GM23248 (cell line): Measurements from ENCODE around the gene TGFBR3L. TPM values are rescaled to one million over a fixed set of nuclear protein-coding genes. Genes with fewer than 3 reads are reported as not detected.

Source experiments
- DNase-seq: peaks from one replicate; pipeline ENCODE4 v3.0.0-alpha.2; 2015
- H2AFZ ChIP-seq: fragments of 200-600 bp; sonication (generic); 2 replicates; pipeline ENCODE4 v1.6.1; 2016; ENCODE audit warnings: antibody characterized with exemption
- H3F3A ChIP-seq: fragments of 200-600 bp; sonication (generic); 2 replicates; pipeline ENCODE4 v1.6.1; 2016; ENCODE audit warnings: mild to moderate bottlenecking, antibody characterized with exemption, mixed run types; ENCODE audit not compliant: insufficient read depth
- H3K27ac ChIP-seq: fragments of 200-600 bp; sonication (generic); 2 replicates; pipeline ENCODE4 v1.5.1; 2016; ENCODE audit warnings: mild to moderate bottlenecking
- H3K27me3 ChIP-seq: fragments of 200-600 bp; sonication (generic); replicated peaks from 2 replicates; pipeline ENCODE4 v1.6.1; 2016; ENCODE audit warnings: mild to moderate bottlenecking; ENCODE audit not compliant: insufficient read depth
- H3K36me3 ChIP-seq: fragments of 200-600 bp; sonication (generic); 2 replicates; pipeline ENCODE4 v1.6.1; 2016; ENCODE audit warnings: low read depth, mild to moderate bottlenecking
- H3K4me1 ChIP-seq: fragments of 200-600 bp; sonication (generic); 2 replicates; pipeline ENCODE4 v1.6.1; 2016; ENCODE audit warnings: mild to moderate bottlenecking; ENCODE audit not compliant: insufficient read depth
- H3K4me2 ChIP-seq: fragments of 200-600 bp; sonication (generic); one replicate; pipeline ENCODE4 v1.6.1; 2016; ENCODE audit warnings: mild to moderate bottlenecking; ENCODE audit not compliant: unreplicated experiment
- H3K4me3 ChIP-seq: fragments of 200-600 bp; sonication (generic); 2 replicates; pipeline ENCODE4 v1.5.1; 2016; ENCODE audit warnings: mild to moderate bottlenecking
- H3K79me2 ChIP-seq: fragments of 200-600 bp; sonication (generic); 2 replicates; pipeline ENCODE4 v1.6.1; 2016; ENCODE audit warnings: mild to moderate bottlenecking; ENCODE audit not compliant: insufficient read depth
- H3K9ac ChIP-seq: fragments of 200-600 bp; sonication (generic); 2 replicates; pipeline ENCODE4 v1.6.1; 2016; ENCODE audit warnings: mild to moderate bottlenecking
- H3K9me2 ChIP-seq: fragments of 200-600 bp; sonication (generic); 2 replicates; pipeline ENCODE4 v1.6.1; 2016; ENCODE audit warnings: mixed run types, mild to moderate bottlenecking, moderate library complexity; ENCODE audit not compliant: insufficient read depth
- H3K9me3 ChIP-seq: fragments of 200-600 bp; sonication (generic); one replicate; pipeline ENCODE4 v1.6.1; 2017; ENCODE audit warnings: low read depth
- H4K20me1 ChIP-seq: fragments of 200-600 bp; sonication (generic); 2 replicates; pipeline ENCODE4 v1.6.0; 2016; ENCODE audit not compliant: insufficient read depth
- EZH2 ChIP-seq: fragments of 200-600 bp; sonication (generic); IDR thresholded peaks from 2 replicates; pipeline ENCODE4 v1.6.1; 2018; ENCODE audit warnings: antibody characterized with exemption, mild to moderate bottlenecking; ENCODE audit not compliant: insufficient read depth, poor library complexity, severe bottlenecking
- EZH2phosphoT487 ChIP-seq: fragments of 200-600 bp; sonication (generic); IDR thresholded peaks from 2 replicates; pipeline ENCODE4 v1.6.1; 2018; ENCODE audit warnings: antibody characterized with exemption, moderate library complexity, mild to moderate bottlenecking, low read depth; ENCODE audit not compliant: insufficient read depth
- WGBS, 2 experiments: methylation state at CpG; one replicate each; pipeline ENCODE4 v1.1.6; 2015 to 2017; ENCODE audit warnings: low lambda C conversion rate in 2 of 2, low coverage in 1 of 2; ENCODE audit errors: missing lambda C conversion rate in 2 of 2; 5-methylcytosine and 5-hydroxymethylcytosine counted together
- in situ Hi-C: fragments of 300-500 bp; cut with MboI; formaldehyde crosslinking; loops from 2 replicates; pipeline ENCODE4 v1.15.0; 2020
- polyA plus RNA-seq: library from polyadenylated mRNA; unstranded; fragments of >200 nt; fragmentation: Nextera tagmentation; extraction: Ambion mirVana; gene quantifications from 2 replicates; pipeline ENCODE4 v1.2.1, GENCODE V29; 2016
- total RNA-seq: library from RNA; depleted of rRNA; stranded (reverse); fragments of >200 nt; shearing (Covaris generic); gene quantifications from 2 replicates; pipeline ENCODE4 v1.2.3, GENCODE V29; 2014

TGFBR3L gene
- total and polyA plus RNA-seq, 2 experiments from 2014 or later: 9.0 to 30.6 TPM

- no peaks in the 10 kb centered on the region for H3K9me2 ChIP-seq
- H3K4me1 ChIP-seq: no peaks in the 10 kb centered on the region; the same call in 1 of the 2 replicates
- TF ChIP-seq EZH2phosphoT487 (no peak), EZH2 (peak; percentile 88)
- WGBS, 2 experiments: 4 to 8% methylated on average over 24 to 40 of the region's 53 CpGs
- no peaks in the 10 kb centered on the region for H3K79me2 ChIP-seq
- no peak overlapping the region for H3K4me3 ChIP-seq
- no peaks in the 10 kb centered on the region for H4K20me1 ChIP-seq
- H3K9me3 ChIP-seq: no peaks in the 10 kb centered on the region
- H3K36me3 ChIP-seq: no peaks in the 10 kb centered on the region
- H3K27ac ChIP-seq: no peak overlapping the region
- H2AFZ ChIP-seq: no peak overlapping the region
- peaks cover 14% of the 10 kb centered on the region for H3F3A ChIP-seq
- H3K27me3 ChIP-seq: peaks cover 22% of the 10 kb centered on the region
- in situ Hi-C loops: no loop called here
- no peak for DNase-seq
- no peak overlapping the region for H3K9ac ChIP-seq
- H3K4me2 ChIP-seq: no peak overlapping the region
Observed at GRCh38 chr19:7873304-7874075, 41.1 kb upstream of the TGFBR3L start.

GRCh38 chr19:7874076-7874896 is 40.3 kb upstream of the TGFBR3L start, which contains the start of gene PRR36:
TSS of gene PRR36 (minus strand) at chr19:7874390. CDS start at chr19:7873689, 701 bp downstream.
- no peaks in the 10 kb centered on the region for H4K20me1 ChIP-seq
- TF ChIP-seq EZH2: no peak
- no peak for TF ChIP-seq EZH2phosphoT487
- no peaks in the 10 kb centered on the region for H3K79me2 ChIP-seq
- no peak within 1 kb of the TSS for H3K4me3 ChIP-seq
- in situ Hi-C loops: no loop called here
- no peaks in the 10 kb centered on the region for H3K9me3 ChIP-seq
- H3K36me3 ChIP-seq: no peaks in the 10 kb centered on the region
- H3F3A ChIP-seq: peaks cover 14% of the 10 kb centered on the region
- no peak within 1 kb of the TSS for H2AFZ ChIP-seq
- 10 to 15% methylated on average over 21 to 78 of the region's 88 CpGs for WGBS, 2 experiments
- H3K4me1 ChIP-seq: no peaks in the 10 kb centered on the region; the same call in 1 of the 2 replicates
- DNase-seq: no peak
- no peak within 1 kb of the TSS for H3K27ac ChIP-seq
- peaks cover 22% of the 10 kb centered on the region for H3K27me3 ChIP-seq
- H3K9me2 ChIP-seq: no peaks in the 10 kb centered on the region
- H3K4me2 ChIP-seq: no peak within 1 kb of the TSS
- no peak within 1 kb of the TSS for H3K9ac ChIP-seq

GRCh38 chr19:7874897-7875273 is 39.7 kb upstream of the TGFBR3L start:
- DNase-seq: no peak
- H3K27ac ChIP-seq: no peak overlapping the region
- H2AFZ ChIP-seq: no peak overlapping the region

GRCh38 chr19:7877249-7877836 is 37.3 kb upstream of the TGFBR3L start:
- H3K27ac ChIP-seq: no peak overlapping the region
- H3K79me2 ChIP-seq: no peaks in the 10 kb centered on the region
- in situ Hi-C loops: no loop called here
- no peak overlapping the region for H2AFZ ChIP-seq
- no peaks in the 10 kb centered on the region for H3K36me3 ChIP-seq
- TF ChIP-seq EZH2phosphoT487: no peak
- no peak for TF ChIP-seq EZH2
- 49 to 52% methylated on average over 6 of the region's 6 CpGs for WGBS, 2 experiments
- H3K4me3 ChIP-seq: no peak overlapping the region
- H3K4me2 ChIP-seq: no peak overlapping the region
- DNase-seq: no peak
- H3K9me2 ChIP-seq: no peaks in the 10 kb centered on the region
- peaks cover 22% of the 10 kb centered on the region for H3K27me3 ChIP-seq
- no peaks in the 10 kb centered on the region for H3K4me1 ChIP-seq
- H4K20me1 ChIP-seq: no peaks in the 10 kb centered on the region
- no peaks in the 10 kb centered on the region for H3K9me3 ChIP-seq
- H3F3A ChIP-seq: no peaks in the 10 kb centered on the region
- H3K9ac ChIP-seq: no peak overlapping the region

More at GRCh38 chr19:7874897-7875273, 39.7 kb upstream of the TGFBR3L start:
- Histone ChIP-seq H3F3A (peaks cover 14% of the 10 kb centered on the region), H3K4me3 (no peak overlapping the region), H3K79me2 (no peaks in the 10 kb centered on the region), H3K9me2 (no peaks in the 10 kb centered on the region), H3K4me1 (no peaks in the 10 kb centered on the region; the same call in 1 of the 2 replicates), H3K36me3 (no peaks in the 10 kb centered on the region), H3K9me3 (no peaks in the 10 kb centered on the region), H4K20me1 (no peaks in the 10 kb centered on the region), H3K4me2 (no peak overlapping the region), H3K9ac (no peak overlapping the region), H3K27me3 (peaks cover 22% of the 10 kb centered on the region)
- TF ChIP-seq EZH2 (no peak), EZH2phosphoT487 (no peak)
- 64 to 74% methylated on average over 11 to 12 of the region's 12 CpGs for WGBS, 2 experiments
- in situ Hi-C loops: no loop called here
